Midbrain (tissue), 1 donor: ENCODE results near the gene KCNC1.

Source experiments
- DNase-seq: peaks from one replicate; lab custom pipeline; 2025; lab: John Stamatoyannopoulos, UW

The KCNC1 gene

GRCh38 chr11:17734418-17734911 lies at the start of gene KCNC1:
KCNC1 (plus strand) TSS chr11:17734781; CDS start chr11:17736003, 1,222 bp downstream.
- DNase-seq, result peak; percentile 39

- DNase-seq, result no peak
These were observed 48.2 kb upstream of the KCNC1 start for GRCh38 chr11:17686231-17686980.

- DNase-seq, result no peak
These were observed 46.5 kb upstream of the KCNC1 start for GRCh38 chr11:17687946-17688670.

GRCh38 chr11:17691550-17691949 lies 43.0 kb upstream of the KCNC1 start:
- DNase-seq, result no peak

- DNase-seq, result no peak
These were observed 42.6 kb upstream of the KCNC1 start for GRCh38 chr11:17691976-17692375.

GRCh38 chr11:17692931-17693330 lies 41.6 kb upstream of the KCNC1 start:
- DNase-seq, result no peak

DNA sequence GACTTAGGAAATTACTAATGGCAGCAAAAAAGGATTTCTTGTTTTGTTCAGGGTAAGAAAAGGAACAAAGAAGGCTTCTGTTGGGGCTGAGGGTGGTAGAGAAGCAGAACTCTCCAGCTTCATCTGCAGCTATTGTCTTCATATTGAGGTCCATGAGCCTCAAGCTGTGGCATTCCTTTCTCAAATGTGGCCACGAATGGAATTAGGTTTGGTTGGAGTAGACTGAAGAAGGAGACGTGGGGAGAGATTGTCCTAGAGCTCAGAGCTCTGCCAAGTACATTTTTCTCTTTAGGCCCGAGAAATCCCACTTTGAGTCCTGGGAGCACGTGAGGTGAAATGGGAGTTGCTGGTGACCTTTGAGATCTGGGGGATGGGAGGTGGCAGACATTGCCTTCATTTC lies 41.0 kb upstream of the KCNC1 start:
- no peak for DNase-seq

DNA sequence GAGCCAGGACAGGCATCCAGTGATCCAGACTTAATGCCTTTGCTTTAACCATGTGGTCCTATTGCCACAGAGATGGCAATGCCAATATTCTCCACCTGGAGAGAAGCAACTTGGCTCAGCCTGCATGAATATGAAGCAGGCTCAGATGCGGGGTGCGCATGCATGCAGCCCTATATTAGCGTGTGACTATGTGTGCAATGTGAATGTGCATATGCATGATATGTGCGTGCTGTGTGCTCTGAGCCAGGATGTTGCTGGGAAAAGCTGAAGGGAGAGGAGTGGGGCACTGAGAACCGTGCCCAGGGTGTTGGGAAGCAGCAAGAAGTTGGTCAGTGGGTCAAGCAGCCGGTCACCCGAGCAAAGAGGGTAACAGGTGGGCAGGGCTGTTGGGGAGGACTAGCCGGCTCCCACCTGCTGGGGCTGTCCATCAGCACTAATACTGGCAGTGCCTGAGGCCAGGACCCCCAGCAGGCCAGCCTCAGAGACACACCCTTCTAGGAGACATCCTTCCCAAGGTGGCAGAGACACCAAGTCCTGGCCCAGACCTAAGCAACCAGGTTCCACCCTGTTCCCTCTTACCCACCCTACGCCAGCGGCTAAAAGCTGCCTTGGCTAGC lies 40.0 kb upstream of the KCNC1 start:
- no peak for DNase-seq

DNA sequence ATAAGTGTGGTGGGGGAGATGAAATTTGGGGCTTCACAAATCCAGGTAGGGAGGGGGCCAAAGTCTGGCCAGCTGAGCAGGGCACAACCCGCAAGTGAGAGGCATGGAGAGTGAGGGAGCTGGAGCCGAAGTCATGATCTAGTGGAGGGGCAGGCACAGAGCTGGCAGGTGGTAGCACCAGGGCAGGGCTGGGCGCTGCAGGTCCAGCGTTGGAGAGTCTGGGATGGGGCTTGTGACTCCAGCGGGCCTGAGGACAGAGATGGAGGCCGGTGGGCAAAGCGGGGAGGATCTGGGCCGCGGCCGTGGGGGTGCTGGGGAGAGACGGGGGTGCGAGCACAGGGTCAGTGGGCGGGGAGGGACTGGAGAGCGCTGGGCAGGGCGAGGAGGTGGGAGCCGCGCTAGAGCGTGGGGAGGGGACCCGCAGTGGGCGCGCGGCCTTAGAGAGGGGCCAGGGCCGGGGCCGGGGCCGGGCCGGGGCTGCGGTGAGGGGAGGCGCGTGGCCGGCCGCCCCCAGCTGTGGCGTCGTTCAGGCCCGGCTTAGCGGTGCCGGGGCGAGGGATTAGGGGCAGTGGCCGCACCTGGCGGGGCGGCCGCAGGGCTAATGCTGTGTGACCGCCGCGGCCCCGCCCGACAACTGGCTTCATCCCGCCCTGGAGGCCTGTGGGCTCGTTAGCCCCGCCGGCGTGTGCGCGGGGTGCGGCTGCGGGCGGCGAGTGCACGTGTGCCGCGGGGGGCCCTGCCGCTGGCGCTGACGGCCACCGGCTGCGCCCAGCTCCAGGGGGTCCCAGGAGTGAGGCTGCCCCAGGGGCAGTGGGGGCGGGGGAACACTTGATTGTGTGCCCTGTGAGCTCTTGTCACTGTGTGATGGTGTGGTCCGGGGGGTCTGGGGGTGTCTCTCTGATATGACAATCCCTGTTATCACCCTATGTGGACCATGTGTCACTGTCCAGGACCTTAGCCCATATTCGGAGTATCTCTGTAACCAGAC lies 38.8 kb upstream of the KCNC1 start:
- DNase-seq, result no peak

DNA sequence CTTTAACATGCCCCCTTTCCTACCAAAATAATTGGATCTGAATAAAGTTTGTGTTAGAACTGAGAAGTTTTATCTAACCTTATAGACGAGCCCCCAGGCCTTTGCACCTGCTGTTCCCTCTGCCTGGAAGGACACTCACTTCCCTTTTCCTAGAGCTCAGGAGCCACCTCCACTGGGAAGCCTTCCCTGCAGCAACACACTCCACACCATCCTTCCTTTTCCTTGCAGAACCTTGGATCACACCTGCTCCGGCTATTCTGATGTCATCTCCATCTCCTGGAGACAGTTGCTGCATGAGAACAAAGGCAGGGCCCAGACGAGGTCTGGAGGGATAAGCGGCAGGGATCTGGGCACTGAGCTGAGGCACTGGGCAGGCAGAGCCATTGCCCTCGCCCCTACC lies 37.8 kb upstream of the KCNC1 start:
- no peak for DNase-seq

DNA sequence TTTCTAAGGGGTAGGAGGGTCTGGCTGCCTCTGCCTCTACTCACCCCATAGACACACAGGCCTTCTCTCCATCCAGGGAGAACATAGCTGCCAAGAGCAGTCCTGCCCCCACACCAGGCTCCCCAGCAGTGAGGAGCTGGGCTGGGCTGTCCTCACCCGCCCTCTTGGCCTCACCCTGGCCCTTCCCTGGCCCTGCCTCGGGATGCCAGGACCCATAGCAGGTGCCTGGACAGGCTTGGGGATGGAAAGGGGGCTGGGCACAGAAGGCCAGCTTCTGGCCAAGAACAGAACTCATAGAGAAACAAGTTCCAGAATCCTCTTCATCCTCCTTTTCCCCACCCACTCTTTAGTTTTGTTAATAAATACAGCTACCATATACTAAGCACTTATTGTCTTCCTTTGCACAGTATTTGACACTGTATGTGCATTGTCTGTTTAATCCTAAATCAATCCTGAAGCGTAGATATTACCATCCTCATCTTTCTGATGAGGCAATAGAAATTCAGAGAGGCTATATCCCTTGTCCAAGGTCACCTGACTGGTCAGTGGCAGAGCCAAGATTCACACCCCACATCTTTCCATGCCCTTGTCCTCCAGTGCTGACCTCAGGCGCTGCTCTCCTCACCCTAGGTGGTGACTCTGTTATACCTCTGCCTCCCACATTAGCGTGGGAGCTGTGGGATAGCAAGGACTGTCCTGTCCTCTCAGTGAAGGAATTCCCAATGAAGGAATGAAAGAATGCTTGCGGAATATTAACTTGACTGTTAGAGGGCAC lies 37.2 kb upstream of the KCNC1 start:
- DNase-seq, result no peak

DNA sequence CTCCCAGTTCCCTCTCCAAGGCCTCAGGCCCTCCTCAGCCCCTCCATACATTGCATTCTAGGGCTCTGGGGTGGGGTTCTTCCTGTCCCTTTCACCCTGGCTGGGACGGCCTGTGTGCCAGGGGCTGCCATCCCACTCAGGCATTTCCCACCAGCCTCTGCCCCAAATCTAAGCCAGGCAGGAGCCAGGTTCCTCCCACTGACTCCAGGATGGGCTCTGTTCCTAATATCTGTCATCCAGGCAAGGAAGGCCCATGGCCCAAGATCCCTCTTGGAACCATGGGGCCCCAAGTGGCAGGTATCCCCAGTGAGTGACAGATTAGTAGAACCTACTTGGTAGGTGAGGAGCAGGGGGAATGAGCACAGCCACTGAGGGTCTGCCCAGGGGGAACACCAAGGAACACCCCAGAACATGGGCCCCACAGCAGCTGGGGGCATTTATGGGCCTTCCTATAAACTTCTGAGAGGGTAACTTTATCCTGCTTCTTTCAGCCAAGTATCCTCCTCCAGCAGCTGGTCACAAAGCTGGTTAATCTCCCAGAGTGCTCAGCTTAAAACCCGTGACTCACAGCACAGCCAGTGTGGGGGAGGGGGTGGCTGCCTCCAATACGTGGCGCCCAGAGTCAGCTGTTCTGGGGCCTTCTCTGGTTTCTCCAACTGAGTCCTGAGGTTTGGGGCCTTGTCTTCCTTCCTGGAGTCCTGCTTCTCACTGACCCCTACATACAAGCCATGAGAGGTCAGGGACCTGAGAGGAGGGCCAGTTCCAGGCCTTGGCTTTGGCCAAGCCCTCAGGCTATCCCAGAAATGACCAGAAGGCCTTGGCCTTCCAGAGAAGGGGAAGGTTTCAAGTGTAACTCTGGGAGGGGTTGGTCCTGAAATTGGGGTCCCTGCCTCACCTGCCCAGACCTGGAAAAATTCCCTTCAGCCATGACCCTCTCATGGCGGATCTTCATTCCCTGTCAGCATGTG lies 35.1 kb upstream of the KCNC1 start:
- no peak for DNase-seq

DNA sequence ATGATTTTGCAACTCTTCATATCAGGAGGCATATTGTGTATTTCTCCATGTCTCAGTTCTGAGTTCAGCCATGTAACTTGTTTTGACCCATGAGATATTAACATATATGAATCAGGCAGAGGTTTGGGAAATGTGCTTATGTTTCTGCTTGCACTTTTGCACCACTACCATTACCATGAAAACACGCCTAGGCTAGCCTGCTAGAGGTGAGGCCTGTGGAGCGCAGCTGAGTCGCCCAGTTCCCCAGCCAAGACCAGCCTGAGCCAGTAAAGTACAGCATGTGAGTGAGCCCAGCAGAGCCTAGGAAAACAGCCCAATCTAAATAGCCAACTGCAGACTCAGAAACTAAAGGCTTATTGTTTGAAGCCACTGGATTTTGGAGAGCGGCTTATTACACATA lies 33.6 kb upstream of the KCNC1 start:
- no peak for DNase-seq

GRCh38 chr11:17702876-17703275 lies 31.7 kb upstream of the KCNC1 start:
- DNase-seq, result no peak

DNA sequence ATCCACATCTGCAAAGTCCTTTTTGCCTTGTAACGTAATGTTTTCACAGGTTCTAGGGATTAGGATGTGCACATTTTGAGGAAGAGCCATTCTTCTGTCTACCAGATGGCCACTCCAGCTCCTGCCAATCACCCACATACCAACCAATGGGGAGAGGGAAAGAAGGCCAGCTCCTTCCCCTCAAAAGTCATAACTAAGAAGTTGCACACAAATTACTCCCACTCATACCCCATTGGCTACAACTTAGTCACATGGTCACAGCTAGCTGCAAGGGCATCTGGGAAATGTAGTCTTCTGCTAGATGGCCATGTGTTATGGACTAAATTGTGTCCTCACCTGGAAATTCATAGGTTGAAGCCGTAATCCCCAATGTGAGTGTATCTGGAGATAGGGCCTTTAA lies 30.6 kb upstream of the KCNC1 start:
- no peak for DNase-seq

- DNase-seq, result no peak
These were observed 26.8 kb upstream of the KCNC1 start for GRCh38 chr11:17707830-17708229.

GRCh38 chr11:17711836-17712235 lies 22.7 kb upstream of the KCNC1 start:
- DNase-seq, result no peak

DNA sequence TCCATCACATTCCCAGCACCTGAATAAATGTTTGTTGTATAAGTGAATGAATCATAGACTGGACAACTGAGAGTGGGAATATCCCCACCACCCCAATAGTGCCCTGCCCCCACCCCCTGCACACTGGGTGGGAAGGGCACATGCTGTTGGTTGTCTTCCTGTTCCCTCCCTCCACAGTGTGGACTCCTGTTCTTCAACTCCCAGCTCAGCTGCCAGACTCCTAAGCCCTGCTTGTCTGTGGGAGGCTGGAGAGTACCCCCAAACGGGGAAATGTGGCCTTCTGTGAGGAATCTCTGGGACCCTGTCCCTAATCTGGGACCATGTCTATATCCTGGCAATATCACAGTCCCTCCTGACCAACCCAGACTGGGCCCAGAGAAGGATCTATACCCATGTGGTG lies 20.7 kb upstream of the KCNC1 start:
- no peak for DNase-seq

- DNase-seq, result no peak
These were observed 20.2 kb upstream of the KCNC1 start for GRCh38 chr11:17714356-17714854.

- no peak for DNase-seq
These were observed 19.7 kb upstream of the KCNC1 start for GRCh38 chr11:17714870-17715269.
